ENCODE measurements around the gene SMPD4. TPM values are rescaled to one million over a fixed set of nuclear protein-coding genes. Genes with fewer than 3 reads are reported as not detected.
"Not testable (repeated sequence)": the region's sequence is repeated elsewhere in the genome, so short reads cannot be mapped to it uniquely, and the experiment has no call there.

The SMPD4 gene
- total RNA-seq, 1 donor from 2014 or later = 9.0 TPM

DNA sequence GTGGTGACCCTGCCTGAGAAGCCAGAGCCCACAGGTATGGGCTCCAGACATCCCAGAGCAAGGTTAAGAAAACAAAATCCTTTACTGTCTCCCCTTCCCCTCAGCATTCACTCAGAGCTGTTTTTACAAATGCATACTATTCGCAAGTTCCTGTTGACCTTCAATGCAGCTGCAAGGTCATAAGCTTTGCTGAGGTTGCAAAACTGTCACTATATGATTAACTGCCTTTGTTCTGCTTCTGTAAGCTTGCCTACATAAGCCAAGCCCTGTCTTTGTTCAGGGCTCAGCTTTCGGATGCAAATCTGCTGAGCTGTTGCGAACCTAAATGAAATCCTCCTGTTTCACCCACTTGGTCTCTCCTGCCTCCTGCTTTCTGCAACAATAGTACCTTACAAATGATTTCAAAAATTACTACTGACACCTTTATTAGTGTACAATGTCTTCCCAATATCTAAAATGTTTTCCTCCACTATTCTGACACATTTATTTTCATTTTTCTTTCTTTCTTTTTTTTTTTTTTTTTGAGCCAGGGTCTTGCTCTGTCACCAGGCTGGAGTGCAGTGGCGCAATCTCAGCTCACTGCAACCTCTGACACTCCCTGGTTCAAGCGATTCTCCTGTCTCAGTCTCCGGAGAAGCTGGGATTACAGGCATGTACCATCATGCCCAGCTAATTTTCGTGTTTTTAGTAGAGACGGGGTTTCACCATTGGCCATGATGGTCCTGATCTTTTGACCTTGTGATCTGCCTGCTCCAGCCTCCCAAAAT, 78.6 kb downstream of the SMPD4 start:
- not testable (repeated sequence) for DNase-seq (ENCODE audit: low spot score in 2 of 2); FAIRE-seq

Small RNA genes lying within 50 kb of the gene (small RNA-seq; reads per million reads assigned to genes)
- gene RNU6-1049P = not detected

Other genes with a start within 250 kb of the SMPD4 start
- gene RAB6C, start 201.9 kb downstream of the SMPD4 start, total RNA-seq = 0.41 TPM
- not detected for gene POTEF, start 52.4 kb downstream of the SMPD4 start, total RNA-seq
- gene CCDC74B, start 36.5 kb downstream of the SMPD4 start, total RNA-seq = 5.7 TPM
- 92.9 TPM for gene MZT2B, start 660 bp upstream of the SMPD4 start, total RNA-seq
- gene TUBA3E, start 16.8 kb upstream of the SMPD4 start, total RNA-seq = not detected
- gene IMP4, start 161.3 kb upstream of the SMPD4 start, total RNA-seq = 37.5 TPM
- 11.8 TPM for gene PTPN18, start 174.5 kb upstream of the SMPD4 start, total RNA-seq

Data from frontal cortex (tissue), 4 donors.